HG02885 (cell line): ENCODE measurements around the gene PRPF39.
"Not testable (repeated sequence)": the region's sequence is repeated elsewhere in the genome, so short reads cannot be mapped to it uniquely, and the experiment has no call there.

Experiments
- ATAC-seq: cut with Tn5 transposase; IDR thresholded peaks from one replicate; pipeline ENCODE4 v1.9.1; 2021; ENCODE audit warnings: mild to moderate bottlenecking; ENCODE audit not compliant: unreplicated experiment, poor library complexity

Gene PRPF39

GRCh38 chr14:45080416-45080968 lies 3.4 kb upstream of the PRPF39 start:
- ATAC-seq, result not testable (repeated sequence)

GRCh38 chr14:45081096-45081495 lies 2.8 kb upstream of the PRPF39 start:
- not testable (repeated sequence) for ATAC-seq

GRCh38 chr14:45082420-45082819 lies 1.5 kb upstream of the PRPF39 start:
- ATAC-seq, result no peak

- ATAC-seq, result no peak
These were observed 320 bp upstream of the PRPF39 start for GRCh38 chr14:45083617-45083975.

GRCh38 chr14:45084946-45085346 lies 1.0 kb downstream of the PRPF39 start:
- no peak for ATAC-seq

GRCh38 chr14:45089813-45090212 lies 5.9 kb downstream of the PRPF39 start:
- peak; percentile 77 for ATAC-seq

- ATAC-seq, result no peak
These were observed 7.8 kb downstream of the PRPF39 start for GRCh38 chr14:45091710-45092109.

GRCh38 chr14:45094275-45094674 lies 10.4 kb downstream of the PRPF39 start:
- ATAC-seq, result no peak

DNA sequence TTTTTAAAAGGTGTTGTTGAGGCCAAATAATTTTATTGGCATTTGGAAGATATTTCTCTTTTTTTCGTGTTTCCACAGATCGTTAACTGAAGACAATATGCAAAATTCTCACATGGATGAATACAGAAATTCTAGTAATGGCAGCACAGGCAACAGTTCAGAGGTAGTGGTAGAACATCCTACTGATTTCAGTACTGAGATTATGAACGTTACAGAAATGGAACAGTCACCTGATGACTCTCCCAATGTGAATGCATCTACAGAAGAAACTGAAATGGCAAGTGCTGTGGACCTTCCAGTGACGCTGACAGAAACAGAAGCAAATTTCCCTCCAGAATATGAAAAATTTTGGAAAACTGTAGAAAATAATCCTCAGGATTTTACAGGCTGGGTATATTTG lies 11.2 kb downstream of the PRPF39 start:
- peak; percentile 52 for ATAC-seq

DNA sequence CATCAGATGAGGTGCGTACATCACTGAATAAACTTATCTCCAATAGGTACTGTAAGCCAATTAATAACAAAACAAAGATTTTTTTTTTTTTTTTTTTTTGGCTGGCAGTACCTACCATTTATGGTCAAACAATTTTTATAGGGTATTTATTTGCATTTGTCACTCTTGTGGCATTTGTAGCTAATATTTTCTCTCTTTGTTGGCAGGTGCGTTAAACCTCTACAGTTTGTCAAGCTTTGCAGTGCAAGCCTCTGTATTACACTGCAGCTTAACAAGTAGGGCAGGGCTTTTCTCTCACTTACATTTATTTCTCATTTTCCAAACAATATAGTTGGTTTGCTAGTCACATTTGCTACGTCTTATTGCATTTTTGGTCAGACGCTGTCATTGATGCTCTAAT lies 12.3 kb downstream of the PRPF39 start:
- no peak for ATAC-seq

- ATAC-seq, result no peak
These were observed 19.9 kb downstream of the PRPF39 start for GRCh38 chr14:45103806-45104205.

GRCh38 chr14:45104561-45104960 lies 20.6 kb downstream of the PRPF39 start:
- ATAC-seq, result no peak

GRCh38 chr14:45112896-45113781 lies 29.2 kb downstream of the PRPF39 start:
- ATAC-seq, result no peak

- no peak for ATAC-seq
These were observed 30.4 kb downstream of the PRPF39 start for GRCh38 chr14:45114327-45114726.

DNA sequence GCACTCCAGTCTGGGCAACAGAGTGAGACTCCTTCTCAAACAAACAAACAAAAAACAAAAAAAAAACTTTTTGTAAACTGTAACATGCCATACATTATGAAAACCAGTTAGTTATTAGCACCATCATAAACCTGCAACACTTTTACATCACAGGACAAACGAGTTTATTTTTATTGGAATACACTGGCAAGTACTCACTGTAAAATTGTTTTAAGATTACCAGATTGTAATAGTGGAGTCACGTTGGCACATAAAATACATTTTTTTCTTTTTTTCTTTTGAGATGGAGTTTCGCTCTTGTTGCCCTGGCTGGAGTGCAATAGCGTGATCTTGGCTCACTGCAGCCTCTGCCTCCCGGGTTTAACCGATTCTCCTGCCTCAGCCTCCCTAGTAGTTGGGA lies 34.7 kb downstream of the PRPF39 start:
- no peak for ATAC-seq

- ATAC-seq, result no peak
These were observed 36.2 kb downstream of the PRPF39 start for GRCh38 chr14:45120096-45120495.

DNA sequence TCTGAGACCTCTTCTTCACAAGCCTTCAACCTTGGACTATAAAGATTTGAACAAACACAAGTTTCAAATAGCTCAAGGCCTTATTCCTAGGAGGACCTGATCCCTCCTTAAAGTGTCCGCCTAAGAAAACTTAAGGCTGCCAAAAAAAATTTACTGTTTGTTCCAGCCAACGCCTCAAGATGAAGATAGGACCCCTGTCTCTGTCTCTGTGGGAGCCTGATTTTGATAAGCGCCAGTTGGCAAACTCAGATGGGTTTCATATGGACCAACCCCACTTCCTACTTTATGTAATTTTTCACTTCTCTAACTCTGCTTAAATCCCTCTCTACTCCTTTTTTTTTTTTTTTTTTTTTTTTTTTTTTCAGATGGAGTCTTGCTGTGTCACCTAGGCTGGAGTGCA lies 39.4 kb downstream of the PRPF39 start:
- no peak for ATAC-seq

DNA sequence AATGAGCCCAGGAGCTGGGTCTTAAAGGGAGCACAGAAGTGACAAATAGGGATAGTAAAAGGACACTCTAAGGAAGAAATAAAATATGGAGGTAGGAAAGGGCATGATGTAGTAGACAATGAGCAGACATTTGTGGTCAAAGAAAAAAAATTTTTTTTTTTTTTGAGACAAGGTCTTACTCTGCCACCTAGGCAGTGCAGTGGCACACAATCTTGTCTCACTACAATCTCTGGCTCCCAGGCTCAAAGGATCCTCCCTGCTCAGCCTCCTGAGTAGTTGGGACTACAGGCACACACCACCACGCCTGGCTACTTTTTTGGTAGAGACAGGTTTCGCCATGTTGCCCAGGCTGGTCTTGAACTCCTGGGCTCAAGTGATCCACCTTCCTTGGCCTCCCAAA lies 41.8 kb downstream of the PRPF39 start:
- ATAC-seq, result no peak

GRCh38 chr14:45128963-45129629 lies 45.2 kb downstream of the PRPF39 start:
- ATAC-seq, result no peak

DNA sequence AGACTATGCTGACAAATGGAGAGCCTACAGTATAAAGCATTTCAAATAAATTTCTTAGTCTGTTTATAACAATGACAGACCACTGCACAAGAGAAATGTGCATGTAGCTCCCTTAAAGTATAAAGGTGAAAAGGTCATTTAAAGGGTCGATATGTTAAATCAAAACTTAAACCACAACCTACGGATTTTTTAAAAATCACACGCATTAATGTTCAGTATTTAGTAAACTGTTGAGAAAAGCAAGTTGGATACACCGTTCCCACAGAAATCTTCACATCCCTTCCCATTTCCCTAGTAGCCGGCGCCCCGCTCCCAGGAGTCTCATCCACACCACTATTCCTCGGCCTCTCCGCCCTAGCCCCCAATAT lies 49.8 kb downstream of the PRPF39 start:
- ATAC-seq, result no peak
